ENCODE data around the gene SPATC1L. TPM values are rescaled to one million over a fixed set of nuclear protein-coding genes. Genes with fewer than 3 reads are reported as not detected.

The SPATC1L gene
- total and polyA plus RNA-seq, 2 of the 8 experiments (the other 6 are each of a cell fraction or from before 2014, with no cell fraction given) = 24.9 to 50.0 TPM

DNA sequence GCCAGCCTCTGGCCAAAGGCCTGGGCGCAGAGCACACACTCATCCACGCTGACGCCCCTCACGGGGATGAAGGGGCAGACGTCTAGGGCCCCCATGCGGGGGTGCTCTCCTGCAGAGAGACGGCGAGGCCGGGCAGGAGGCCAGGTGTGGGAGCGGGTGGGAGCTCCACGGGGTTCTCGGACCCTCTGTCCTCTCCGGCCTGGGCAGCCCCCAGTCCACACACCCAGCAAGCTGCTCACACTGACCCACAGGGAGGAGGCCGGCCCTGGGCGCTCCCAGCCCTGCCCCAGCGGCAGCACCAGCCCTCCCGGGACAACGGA lies 31.4 kb downstream of the SPATC1L start (continued):
- TF ChIP-seq, protein P1, sequence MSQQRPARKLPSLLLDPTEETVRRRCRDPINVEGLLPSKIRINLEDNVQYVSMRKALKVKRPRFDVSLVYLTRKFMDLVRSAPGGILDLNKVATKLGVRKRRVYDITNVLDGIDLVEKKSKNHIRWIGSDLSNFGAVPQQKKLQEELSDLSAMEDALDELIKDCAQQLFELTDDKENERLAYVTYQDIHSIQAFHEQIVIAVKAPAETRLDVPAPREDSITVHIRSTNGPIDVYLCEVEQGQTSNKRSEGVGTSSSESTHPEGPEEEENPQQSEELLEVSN (IDR thresholded peaks at IDR 0.05) = no peak
